WI38 (cell line): ENCODE results near the gene INPP5D.
A peak's percentile ranks its signal among the peaks of the same experiment; 100 is the strongest.
"Not testable (repeated sequence)": the region's sequence is repeated elsewhere in the genome, so short reads cannot be mapped to it uniquely, and the experiment has no call there.

ENCODE experiments used
- H3K4me3 ChIP-seq: 2 replicates; pipeline ENCODE4 v1.5.1; 2011; ENCODE audit warnings: low read depth, mild to moderate bottlenecking, control low read depth, low read length
- CTCF ChIP-seq: IDR thresholded peaks from 2 replicates; pipeline ENCODE4 v1.5.1; 2012; ENCODE audit warnings: low read depth, mild to moderate bottlenecking, control low read depth, low read length

INPP5D gene

GRCh38 chr2:233061591-233062450 lies 1.7 kb downstream of the INPP5D start:
- no peak for TF ChIP-seq CTCF
- H3K4me3 ChIP-seq: no peak overlapping the region

- H3K4me3 ChIP-seq: no peak overlapping the region
- TF ChIP-seq CTCF: no peak
Measured at GRCh38 chr2:233062451-233062850, 2.3 kb downstream of the INPP5D start.

GRCh38 chr2:233062946-233063268 lies 2.8 kb downstream of the INPP5D start:
- H3K4me3 ChIP-seq: no peak overlapping the region
- no peak for TF ChIP-seq CTCF

- H3K4me3 ChIP-seq: no peak overlapping the region
- peak; percentile 10; the same call in 1 of the 2 replicates for TF ChIP-seq CTCF
Measured at GRCh38 chr2:233063269-233063975, 3.3 kb downstream of the INPP5D start.

GRCh38 chr2:233063976-233064411 lies 3.9 kb downstream of the INPP5D start:
- H3K4me3 ChIP-seq: no peak overlapping the region
- TF ChIP-seq CTCF: no peak

GRCh38 chr2:233064530-233065199 lies 4.5 kb downstream of the INPP5D start:
- no peak for TF ChIP-seq CTCF
- H3K4me3 ChIP-seq: no peak overlapping the region

GRCh38 chr2:233065200-233065589 lies 5.1 kb downstream of the INPP5D start:
- H3K4me3 ChIP-seq: not testable (repeated sequence)
